Stimulated activated CD4-positive, alpha-beta T cell treated with anti-CD3 and anti-CD28 coated beads, Interleukin-2, amount 100 ng/mL, for 24 hours (primary cell): Measurements from ENCODE around the gene GOLT1B.
"Not testable (repeated sequence)": the region's sequence is repeated elsewhere in the genome, so short reads cannot be mapped to it uniquely, and the experiment has no call there.

Experiments used
- DNase-seq, 2 donors: peaks; one replicate each; pipeline ENCODE4 v3.0.0-alpha.2; 2020

Gene GOLT1B

GRCh38 chr12:21501258-21502163 is at the start of gene GOLT1B, which contains the start of gene RECQL:
Gene GOLT1B (plus strand): TSS chr12:21501789. CDS start chr12:21501924, 135 bp downstream.
Gene RECQL (minus strand): TSS chr12:21501635. CDS start chr12:21499570, 2,065 bp downstream.
- DNase-seq: peak; percentile 84 to 89

GRCh38 chr12:21453312-21453852 is 48.2 kb upstream of the GOLT1B start:
- no peak for DNase-seq

GRCh38 chr12:21456291-21456780 is 45.3 kb upstream of the GOLT1B start:
- DNase-seq: peak; percentile 26 to 47

- no peak for DNase-seq
Measured at GRCh38 chr12:21459474-21459873, 42.1 kb upstream of the GOLT1B start.

- not testable (repeated sequence) for DNase-seq
Measured at GRCh38 chr12:21467334-21467733, 34.3 kb upstream of the GOLT1B start.

- DNase-seq: no peak
Measured at GRCh38 chr12:21471294-21471693, 30.3 kb upstream of the GOLT1B start.

- DNase-seq: no peak
Measured at GRCh38 chr12:21472197-21472823, 29.3 kb upstream of the GOLT1B start.

- no peak for DNase-seq
Measured at GRCh38 chr12:21475552-21475951, 26.0 kb upstream of the GOLT1B start.

- DNase-seq: no peak
Measured at GRCh38 chr12:21476949-21477348, 24.6 kb upstream of the GOLT1B start.

- DNase-seq: no peak
Measured at GRCh38 chr12:21478756-21479455, 22.7 kb upstream of the GOLT1B start.

GRCh38 chr12:21483531-21483930 is 18.1 kb upstream of the GOLT1B start:
- no peak for DNase-seq

GRCh38 chr12:21485998-21486397 is 15.6 kb upstream of the GOLT1B start:
- DNase-seq: no peak

- no peak for DNase-seq
Measured at GRCh38 chr12:21499765-21500164, 1.8 kb upstream of the GOLT1B start.

GRCh38 chr12:21500786-21501257 is 767 bp upstream of the GOLT1B start:
- DNase-seq: no peak

- peak; percentile 32 to 53 for DNase-seq
Measured at GRCh38 chr12:21502164-21502496, 541 bp downstream of the GOLT1B start.

GRCh38 chr12:21502872-21503271 is 1.3 kb downstream of the GOLT1B start:
- no peak for DNase-seq

- no peak for DNase-seq
Measured at GRCh38 chr12:21505888-21506287, 4.3 kb downstream of the GOLT1B start.

GRCh38 chr12:21507849-21508248 is 6.3 kb downstream of the GOLT1B start:
- DNase-seq: no peak

- no peak for DNase-seq
Measured at GRCh38 chr12:21509768-21510167, 8.2 kb downstream of the GOLT1B start.

- no peak for DNase-seq
Measured at GRCh38 chr12:21516281-21516680, 14.7 kb downstream of the GOLT1B start.

GRCh38 chr12:21518451-21518850 is 16.9 kb downstream of the GOLT1B start:
- DNase-seq: no peak

GRCh38 chr12:21521541-21521940 is 20.0 kb downstream of the GOLT1B start:
- DNase-seq: no peak

GRCh38 chr12:21523148-21523547 is 21.6 kb downstream of the GOLT1B start:
- no peak for DNase-seq
